Keratinocyte (primary cell): Measurements from ENCODE around the gene PHF2.

Source experiments
- CTCF ChIP-seq, 3 experiments: IDR thresholded peaks in 1 of 3; conservative IDR thresholded peaks in 1 of 3; optimal IDR thresholded peaks in 1 of 3; 2 replicates in 2 of 3; 3 replicates in 1 of 3; pipeline versions ENCODE3 to v1.5.1; 2011; ENCODE audit warnings: low read length in 3 of 3, mild to moderate bottlenecking in 3 of 3, moderate library complexity in 2 of 3, control low read depth in 1 of 3, inconsistent platforms in 1 of 3; ENCODE audit not compliant: insufficient read depth in 2 of 3; ENCODE audit errors: extremely low read depth in 1 of 3
- EZH2 ChIP-seq: IDR thresholded peaks from one replicate; pipeline ENCODE4 v1.6.1; 2012; ENCODE audit warnings: inconsistent platforms, mild to moderate bottlenecking, low read length, moderate library complexity

GRCh38 chr9:93552923-93553322 lies 23.5 kb upstream of the PHF2 start:
- TF ChIP-seq EZH2 (no peak), CTCF (optimal IDR thresholded peaks at IDR 0.05 in 1 of 3, IDR thresholded peaks at IDR 0.05 in 1 of 3, conservative IDR thresholded peaks at IDR 0.05 in 1 of 3; ENCODE audit: extremely low read depth in 1 of 3, insufficient read depth in 2 of 3, low read length in 3 of 3) (no peak)
